ENCODE measurements around the gene SNAI3.

DNA sequence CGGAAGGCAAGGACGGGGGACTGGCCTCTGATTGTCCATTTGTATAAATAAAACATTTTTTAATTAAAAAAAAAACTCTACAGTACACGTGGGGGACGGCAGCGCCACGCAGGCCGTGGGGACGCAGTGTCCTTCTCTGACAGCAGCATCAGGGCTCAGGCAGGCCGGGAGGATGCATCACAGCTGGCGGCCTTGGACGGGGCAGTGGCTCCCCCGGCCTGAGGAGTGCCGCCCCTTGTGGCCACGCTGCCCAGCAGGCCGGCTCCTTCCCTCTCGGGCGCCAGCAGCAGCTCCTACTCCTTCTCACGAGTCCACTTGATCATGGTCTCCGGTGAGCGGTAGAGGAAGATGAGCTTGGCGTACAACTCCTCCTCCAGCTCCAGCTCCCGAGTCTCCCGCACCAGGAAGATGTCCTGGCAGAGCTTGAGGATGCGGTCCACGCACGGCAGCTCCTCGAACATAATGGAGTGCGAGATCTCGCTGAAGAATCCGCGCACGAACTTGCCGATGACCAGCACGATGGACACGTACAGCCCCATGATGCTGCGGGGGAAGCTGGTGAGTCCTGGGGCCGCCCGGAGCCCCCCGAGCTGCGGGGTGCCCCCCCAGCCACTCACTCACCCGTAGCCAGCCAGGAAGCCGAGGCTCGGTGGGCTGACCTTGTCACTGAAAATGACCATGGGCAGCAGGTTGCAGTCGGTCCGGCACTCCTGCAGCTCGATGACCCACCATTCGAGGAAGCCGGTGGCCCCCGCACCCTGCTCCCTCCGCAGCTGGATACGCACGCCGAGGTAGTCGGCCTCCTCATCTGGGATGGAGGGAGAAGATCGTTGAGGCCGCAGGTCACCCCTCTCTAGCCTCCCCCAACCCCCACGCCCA lies 29.2 kb upstream of the SNAI3 start:
- TF ChIP-seq CTCF (IDR thresholded peaks at IDR 0.05) (no peak), POLR2A (IDR thresholded peaks at IDR 0.05) (no peak)

All from uterus (tissue), 2 donors.